ENCODE results near the gene MUC6. TPM values are rescaled to one million over a fixed set of nuclear protein-coding genes. Genes with fewer than 3 reads are reported as not detected.

Gene MUC6
- total and polyA plus RNA-seq, 9 donors = 0.09 to 0.61 (median 0.28) TPM; not detected in 1

- Histone ChIP-seq H3K4me1 (ENCODE audit: control insufficient read depth, insufficient read depth, low read length) (peaks cover 27% of the 10 kb centered on the region), H3K36me3 (ENCODE audit: control insufficient read depth, insufficient read depth, low read length) (no peaks in the 10 kb centered on the region), H3K4me3 (ENCODE audit: low read length) (no peak overlapping the region), H3K27me3 (ENCODE audit: control insufficient read depth, insufficient read depth, low read length) (peaks cover 2% of the 10 kb centered on the region), H3K27ac (ENCODE audit: low read length) (no peak overlapping the region), H3K9me3 (replicated peaks; ENCODE audit: control insufficient read depth, low read depth, low read length) (no peaks in the 10 kb centered on the region)
- DNase-seq = no peak
- WGBS (ENCODE audit: insufficient coverage) = 23% methylated on average over 5 of the region's 18 CpGs
These were observed 35.8 kb upstream of the MUC6 start for GRCh38 chr11:1072116-1072820.

- H3K9me3 ChIP-seq (replicated peaks; ENCODE audit: control insufficient read depth, low read depth, low read length) = no peaks in the 10 kb centered on the region
- peaks cover 27% of the 10 kb centered on the region for H3K4me1 ChIP-seq (ENCODE audit: control insufficient read depth, insufficient read depth, low read length)
- 74% methylated on average over 21 of the region's 21 CpGs for WGBS (ENCODE audit: insufficient coverage)
- no peak overlapping the region for H3K4me3 ChIP-seq (ENCODE audit: low read length)
- no peak for DNase-seq
- no peaks in the 10 kb centered on the region for H3K36me3 ChIP-seq (ENCODE audit: control insufficient read depth, insufficient read depth, low read length)
- peaks cover 2% of the 10 kb centered on the region for H3K27me3 ChIP-seq (ENCODE audit: control insufficient read depth, insufficient read depth, low read length)
- no peak overlapping the region for H3K27ac ChIP-seq (ENCODE audit: low read length)
These were observed 35.1 kb upstream of the MUC6 start for GRCh38 chr11:1071571-1072115.

GRCh38 chr11:1070594-1071462, 34.3 kb upstream of the MUC6 start:
- H3K4me1 ChIP-seq (ENCODE audit: control insufficient read depth, insufficient read depth, low read length) = peaks cover 27% of the 10 kb centered on the region
- H3K27ac ChIP-seq (ENCODE audit: low read length) = no peak overlapping the region
- no peak overlapping the region for H3K4me3 ChIP-seq (ENCODE audit: low read length)
- WGBS (ENCODE audit: insufficient coverage) = 91% methylated on average over 5 of the region's 9 CpGs
- peaks cover 2% of the 10 kb centered on the region for H3K27me3 ChIP-seq (ENCODE audit: control insufficient read depth, insufficient read depth, low read length)
- H3K36me3 ChIP-seq (ENCODE audit: control insufficient read depth, insufficient read depth, low read length) = no peaks in the 10 kb centered on the region
- DNase-seq = no peak
- no peaks in the 10 kb centered on the region for H3K9me3 ChIP-seq (replicated peaks; ENCODE audit: control insufficient read depth, low read depth, low read length)

- H3K4me1 ChIP-seq (ENCODE audit: control insufficient read depth, insufficient read depth, low read length) = peaks cover 24% of the 10 kb centered on the region
- H3K27me3 ChIP-seq (ENCODE audit: control insufficient read depth, insufficient read depth, low read length) = peaks cover 2% of the 10 kb centered on the region
- DNase-seq = no peak
- H3K9me3 ChIP-seq (replicated peaks; ENCODE audit: control insufficient read depth, low read depth, low read length) = no peaks in the 10 kb centered on the region
- H3K36me3 ChIP-seq (ENCODE audit: control insufficient read depth, insufficient read depth, low read length) = no peaks in the 10 kb centered on the region
- no peak overlapping the region for H3K4me3 ChIP-seq (ENCODE audit: low read length)
- H3K27ac ChIP-seq (ENCODE audit: low read length) = no peak overlapping the region
These were observed 33.2 kb upstream of the MUC6 start for GRCh38 chr11:1069740-1070139.

- peaks cover 7% of the 10 kb centered on the region for H3K4me1 ChIP-seq (ENCODE audit: control insufficient read depth, insufficient read depth, low read length)
- DNase-seq = no peak
- no peaks in the 10 kb centered on the region for H3K9me3 ChIP-seq (replicated peaks; ENCODE audit: control insufficient read depth, low read depth, low read length)
- WGBS (ENCODE audit: insufficient coverage) = 85% methylated on average over 2 of the region's 8 CpGs
- no peak overlapping the region for H3K27ac ChIP-seq (ENCODE audit: low read length)
- H3K27me3 ChIP-seq (ENCODE audit: control insufficient read depth, insufficient read depth, low read length) = peaks cover 2% of the 10 kb centered on the region
- H3K4me3 ChIP-seq (ENCODE audit: low read length) = no peak overlapping the region
- no peaks in the 10 kb centered on the region for H3K36me3 ChIP-seq (ENCODE audit: control insufficient read depth, insufficient read depth, low read length)
These were observed 31.4 kb upstream of the MUC6 start for GRCh38 chr11:1067812-1068496.

GRCh38 chr11:1064167-1064566, 27.6 kb upstream of the MUC6 start:
- no peak for DNase-seq
- WGBS (ENCODE audit: insufficient coverage) = 81% methylated on average over 3 of the region's 3 CpGs
- H3K4me1 ChIP-seq (ENCODE audit: control insufficient read depth, insufficient read depth, low read length) = no peaks in the 10 kb centered on the region
- H3K27me3 ChIP-seq (ENCODE audit: control insufficient read depth, insufficient read depth, low read length) = peaks cover 9% of the 10 kb centered on the region
- no peaks in the 10 kb centered on the region for H3K36me3 ChIP-seq (ENCODE audit: control insufficient read depth, insufficient read depth, low read length)
- no peak overlapping the region for H3K4me3 ChIP-seq (ENCODE audit: low read length)
- peaks cover 7% of the 10 kb centered on the region for H3K9me3 ChIP-seq (replicated peaks; ENCODE audit: control insufficient read depth, low read depth, low read length)
- H3K27ac ChIP-seq (ENCODE audit: low read length) = no peak overlapping the region

GRCh38 chr11:1062075-1062820, 25.7 kb upstream of the MUC6 start:
- H3K27me3 ChIP-seq (ENCODE audit: control insufficient read depth, insufficient read depth, low read length) = peaks cover 12% of the 10 kb centered on the region
- H3K27ac ChIP-seq (ENCODE audit: low read length) = no peak overlapping the region
- no peaks in the 10 kb centered on the region for H3K4me1 ChIP-seq (ENCODE audit: control insufficient read depth, insufficient read depth, low read length)
- peaks cover 7% of the 10 kb centered on the region for H3K9me3 ChIP-seq (replicated peaks; ENCODE audit: control insufficient read depth, low read depth, low read length)
- no peak for DNase-seq
- WGBS (ENCODE audit: insufficient coverage) = 90% methylated on average over 2 of the region's 9 CpGs
- H3K36me3 ChIP-seq (ENCODE audit: control insufficient read depth, insufficient read depth, low read length) = no peaks in the 10 kb centered on the region
- H3K4me3 ChIP-seq (ENCODE audit: low read length) = no peak overlapping the region

GRCh38 chr11:1060852-1061616, 24.5 kb upstream of the MUC6 start:
- 63% methylated on average over 11 of the region's 18 CpGs for WGBS (ENCODE audit: insufficient coverage)
- no peak overlapping the region for H3K27ac ChIP-seq (ENCODE audit: low read length)
- no peak overlapping the region for H3K4me3 ChIP-seq (ENCODE audit: low read length)
- peaks cover 12% of the 10 kb centered on the region for H3K27me3 ChIP-seq (ENCODE audit: control insufficient read depth, insufficient read depth, low read length)
- H3K9me3 ChIP-seq (replicated peaks; ENCODE audit: control insufficient read depth, low read depth, low read length) = peaks cover 7% of the 10 kb centered on the region
- no peaks in the 10 kb centered on the region for H3K4me1 ChIP-seq (ENCODE audit: control insufficient read depth, insufficient read depth, low read length)
- H3K36me3 ChIP-seq (ENCODE audit: control insufficient read depth, insufficient read depth, low read length) = no peaks in the 10 kb centered on the region
- DNase-seq = no peak

- H3K4me3 ChIP-seq (ENCODE audit: low read length) = no peak overlapping the region
- peaks cover 12% of the 10 kb centered on the region for H3K27me3 ChIP-seq (ENCODE audit: control insufficient read depth, insufficient read depth, low read length)
- 77% methylated on average over 14 of the region's 16 CpGs for WGBS (ENCODE audit: insufficient coverage)
- H3K27ac ChIP-seq (ENCODE audit: low read length) = no peak overlapping the region
- H3K4me1 ChIP-seq (ENCODE audit: control insufficient read depth, insufficient read depth, low read length) = no peaks in the 10 kb centered on the region
- H3K9me3 ChIP-seq (replicated peaks; ENCODE audit: control insufficient read depth, low read depth, low read length) = peaks cover 7% of the 10 kb centered on the region
- no peak for DNase-seq
- no peaks in the 10 kb centered on the region for H3K36me3 ChIP-seq (ENCODE audit: control insufficient read depth, insufficient read depth, low read length)
These were observed 23.9 kb upstream of the MUC6 start for GRCh38 chr11:1060410-1060809.
